Thyroid gland (tissue), 4 donors: ENCODE measurements around the gene METTL6. TPM values are rescaled to one million over a fixed set of nuclear protein-coding genes. Genes with fewer than 3 reads are reported as not detected.
"Not testable (repeated sequence)": the region's sequence is repeated elsewhere in the genome, so short reads cannot be mapped to it uniquely, and the experiment has no call there.

ENCODE experiments used
- DNase-seq, 2 donors: peaks; one replicate each; pipeline ENCODE4 v3.0.0-alpha.2; 2019
- H3K27ac ChIP-seq, 3 donors: fragments of 200-600 bp; sonication (generic); 1 replicate in 2 of 3; 2 replicates in 1 of 3; pipeline ENCODE4 v1.5.1; 2016 to 2019; ENCODE audit warnings: mild to moderate bottlenecking in 1 of 3, moderate library complexity in 1 of 3
- H3K27me3 ChIP-seq: fragments of 200-600 bp; sonication (generic); one replicate; pipeline ENCODE4 v1.5.1; 2019
- H3K36me3 ChIP-seq, 2 donors: fragments of 200-600 bp; sonication (generic); one replicate each; pipeline ENCODE4 v1.5.1; 2016 to 2019
- H3K4me1 ChIP-seq, 2 donors: fragments of 200-600 bp; sonication (generic); one replicate each; pipeline ENCODE4 v1.5.1; 2017 to 2019
- H3K4me3 ChIP-seq, 3 donors: fragments of 200-600 bp; sonication (generic); replicated peaks in 1 of 3; 1 replicate in 2 of 3; 2 replicates in 1 of 3; pipeline ENCODE4 v1.5.1; 2016; ENCODE audit warnings: mild to moderate bottlenecking in 1 of 3
- H3K9me3 ChIP-seq: fragments of 200-600 bp; sonication (generic); one replicate; pipeline ENCODE4 v1.5.1; 2017
- POLR2A ChIP-seq, 2 donors: fragments of 450-650 bp; IDR thresholded peaks; one replicate each; pipeline ENCODE4 v1.6.1; 2017; ENCODE audit warnings: antibody characterized with exemption in 2 of 2, mild to moderate bottlenecking in 2 of 2, moderate library complexity in 1 of 2
- WGBS, 2 donors: methylation state at CpG; one replicate each; pipeline ENCODE4 v1.1.5; 2017; 5-methylcytosine and 5-hydroxymethylcytosine counted together
- intact Hi-C: fragments of 100-400 bp; cut with DNase I; formaldehyde crosslinking; loops from one replicate; pipeline ENCODE4 v1.15.1; 2023
- total RNA-seq, 4 donors: library from RNA; depleted of rRNA; stranded (reverse); fragments of >200 nt; gene quantifications; one replicate each; pipeline ENCODE4 v1.2.3, GENCODE V29; 2016
- TF ChIP-seq, protein P1 (sequence below), 6 experiments: fragments of 200-600 bp in 3 of 6; fragments of 450-650 bp in 3 of 6; sonication (generic) in 3 of 6; IDR thresholded peaks; one replicate each; pipeline ENCODE4 v1.5.1; 2016 to 2019; ENCODE audit warnings: antibody characterized with exemption in 6 of 6, mild to moderate bottlenecking in 2 of 6, inconsistent platforms in 1 of 6, moderate library complexity in 1 of 6

Gene METTL6
- total RNA-seq, 4 donors from 2014 or later, result 20.2 to 20.8 (median 20.5) TPM

DNA sequence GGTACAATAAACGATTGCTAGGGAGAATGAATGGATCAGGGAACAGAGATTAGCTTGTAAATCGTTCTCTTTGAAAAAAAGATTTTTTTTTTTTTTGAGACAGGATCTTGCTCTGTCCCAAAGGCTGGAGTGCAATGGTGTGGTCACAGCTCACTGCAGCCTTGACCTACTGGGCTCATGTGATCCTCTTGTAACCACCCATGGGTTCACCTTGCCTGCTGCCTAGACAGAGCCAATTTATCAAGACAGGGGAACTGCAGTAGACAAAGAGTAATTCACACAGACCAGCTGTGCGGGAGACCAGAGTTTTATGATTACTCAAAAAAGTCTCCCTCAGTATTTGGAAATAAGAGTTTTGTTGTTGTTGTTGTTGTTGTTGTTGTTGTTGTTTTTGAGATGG lies 39.6 kb downstream of the METTL6 start:
- Histone ChIP-seq H3K9me3 (no peaks in the 10 kb centered on the region), H3K4me1 (peaks cover 10 to 28% of the 10 kb centered on the region in 2 donors), H3K36me3 (no peaks in the 10 kb centered on the region), H3K4me3 (no peak overlapping the region), H3K27ac (peak overlapping the region; percentile 67 to 75 (median 71)), H3K27me3 (no peaks in the 10 kb centered on the region)
- no peak for TF ChIP-seq POLR2A (IDR thresholded peaks at IDR 0.05)
- TF ChIP-seq, protein P1, sequence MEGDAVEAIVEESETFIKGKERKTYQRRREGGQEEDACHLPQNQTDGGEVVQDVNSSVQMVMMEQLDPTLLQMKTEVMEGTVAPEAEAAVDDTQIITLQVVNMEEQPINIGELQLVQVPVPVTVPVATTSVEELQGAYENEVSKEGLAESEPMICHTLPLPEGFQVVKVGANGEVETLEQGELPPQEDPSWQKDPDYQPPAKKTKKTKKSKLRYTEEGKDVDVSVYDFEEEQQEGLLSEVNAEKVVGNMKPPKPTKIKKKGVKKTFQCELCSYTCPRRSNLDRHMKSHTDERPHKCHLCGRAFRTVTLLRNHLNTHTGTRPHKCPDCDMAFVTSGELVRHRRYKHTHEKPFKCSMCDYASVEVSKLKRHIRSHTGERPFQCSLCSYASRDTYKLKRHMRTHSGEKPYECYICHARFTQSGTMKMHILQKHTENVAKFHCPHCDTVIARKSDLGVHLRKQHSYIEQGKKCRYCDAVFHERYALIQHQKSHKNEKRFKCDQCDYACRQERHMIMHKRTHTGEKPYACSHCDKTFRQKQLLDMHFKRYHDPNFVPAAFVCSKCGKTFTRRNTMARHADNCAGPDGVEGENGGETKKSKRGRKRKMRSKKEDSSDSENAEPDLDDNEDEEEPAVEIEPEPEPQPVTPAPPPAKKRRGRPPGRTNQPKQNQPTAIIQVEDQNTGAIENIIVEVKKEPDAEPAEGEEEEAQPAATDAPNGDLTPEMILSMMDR (IDR thresholded peaks at IDR 0.05), result no peak
- WGBS, 2 donors, result 36 to 41% methylated on average over 3 of the region's 3 CpGs
- DNase-seq, result peak; percentile 86 to 88
- intact Hi-C loops, result no loop called here

DNA sequence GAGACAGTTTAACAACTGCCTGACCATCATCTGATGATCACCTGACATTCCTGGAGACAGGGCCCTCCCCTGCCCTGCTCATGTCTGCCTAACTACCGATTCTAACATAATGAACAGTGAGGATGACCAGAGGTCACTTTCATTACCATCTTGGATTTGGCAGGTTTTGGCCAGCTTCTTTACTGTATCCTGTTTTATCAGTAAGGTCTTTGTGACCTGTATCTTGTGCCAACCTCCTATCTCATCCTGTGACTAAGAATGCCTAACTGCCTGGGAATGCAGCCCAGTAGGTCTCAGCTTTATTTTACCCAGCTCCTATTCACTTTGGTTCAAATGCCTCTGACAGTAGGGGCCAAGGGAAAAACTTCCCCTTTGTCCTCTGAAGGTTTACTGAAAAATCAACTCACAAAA lies 40.2 kb downstream of the METTL6 start:
- peaks cover 10 to 28% of the 10 kb centered on the region in 2 donors for H3K4me1 ChIP-seq
- TF ChIP-seq, protein P1 (IDR thresholded peaks at IDR 0.05), result no peak
- TF ChIP-seq POLR2A (IDR thresholded peaks at IDR 0.05), result no peak
- intact Hi-C loops, result no loop called here
- no peak overlapping the region for H3K4me3 ChIP-seq
- no peaks in the 10 kb centered on the region for H3K36me3 ChIP-seq
- peak in 1 of 2 donors; percentile 43 for DNase-seq
- H3K9me3 ChIP-seq, result no peaks in the 10 kb centered on the region
- H3K27ac ChIP-seq, result peak overlapping the region; percentile 67 to 75 (median 71)
- 50 to 71% methylated on average over 1 of the region's 1 CpG for WGBS, 2 donors
- no peaks in the 10 kb centered on the region for H3K27me3 ChIP-seq

DNA sequence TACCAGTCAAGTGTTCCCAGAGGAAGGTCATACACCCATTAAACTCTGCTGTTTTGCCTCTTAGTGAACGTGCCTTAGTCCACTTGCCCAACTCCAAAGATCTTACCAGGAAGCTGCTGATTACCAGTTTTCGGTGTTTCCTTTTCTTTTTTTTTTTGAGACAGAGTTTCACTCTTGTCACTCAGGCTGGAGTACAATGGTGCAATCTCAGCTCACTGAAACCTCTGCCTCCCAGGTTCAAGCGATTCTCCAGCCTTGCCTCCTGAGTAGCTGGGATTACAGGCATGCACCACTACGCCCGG lies 40.7 kb downstream of the METTL6 start:
- H3K27me3 ChIP-seq, DNase-seq, H3K9me3 ChIP-seq, H3K4me3 ChIP-seq, intact Hi-C loops, H3K36me3 ChIP-seq: not testable (repeated sequence)
- peak overlapping the region; percentile 6 to 75 (median 71) for H3K27ac ChIP-seq
- WGBS, 2 donors, result 76 to 93% methylated on average over 5 of the region's 5 CpGs
- peaks cover 10 to 28% of the 10 kb centered on the region in 2 donors for H3K4me1 ChIP-seq

DNA sequence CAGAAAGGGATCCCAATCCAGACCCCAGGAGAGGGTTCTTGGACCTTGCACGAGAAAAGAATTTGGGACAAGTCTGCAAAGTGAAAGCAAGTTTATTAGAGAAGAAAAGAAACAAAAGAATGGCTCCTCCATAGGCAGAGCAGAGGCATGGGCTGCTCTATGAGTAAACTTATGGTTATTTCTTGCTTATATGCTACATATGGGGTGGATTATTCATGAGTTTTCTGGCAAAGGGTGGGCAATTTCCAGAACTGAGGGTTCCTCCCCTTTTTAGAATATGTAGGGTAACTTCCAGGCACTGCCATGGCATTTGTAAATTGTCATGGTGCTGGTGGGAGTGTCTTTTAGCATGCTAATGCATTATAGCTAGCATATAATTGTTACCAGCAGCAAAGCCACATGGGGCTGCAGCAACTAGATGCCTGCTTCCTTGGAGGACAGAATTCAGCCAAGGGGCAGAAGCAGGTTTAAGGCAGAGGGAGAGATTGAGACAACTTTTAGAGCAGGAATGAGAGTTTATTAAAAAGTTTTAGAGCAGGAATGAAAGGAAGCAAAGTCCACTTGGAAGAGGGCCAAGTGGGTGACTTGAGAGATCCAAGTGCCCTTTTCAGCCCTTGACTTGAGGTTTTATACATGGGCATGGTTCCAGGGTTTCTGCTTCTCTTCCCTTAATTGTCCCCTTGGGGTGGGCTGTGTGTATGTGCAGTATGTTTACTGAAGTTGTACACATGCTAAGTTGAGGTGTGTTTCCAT lies 41.3 kb downstream of the METTL6 start:
- 73 to 91% methylated on average over 1 of the region's 1 CpG for WGBS, 2 donors
- Histone ChIP-seq H3K27me3 (no peaks in the 10 kb centered on the region), H3K9me3 (no peaks in the 10 kb centered on the region), H3K4me3 (no peak overlapping the region), H3K27ac (peak overlapping the region in 2 of 3 donors; percentile 6 to 71), H3K4me1 (peaks cover 10 to 28% of the 10 kb centered on the region in 2 donors), H3K36me3 (no peaks in the 10 kb centered on the region)
- TF ChIP-seq, protein P1 (IDR thresholded peaks at IDR 0.05), result no peak
- no peak for TF ChIP-seq POLR2A (IDR thresholded peaks at IDR 0.05)
- DNase-seq, result no peak
- intact Hi-C loops, result no loop called here

DNA sequence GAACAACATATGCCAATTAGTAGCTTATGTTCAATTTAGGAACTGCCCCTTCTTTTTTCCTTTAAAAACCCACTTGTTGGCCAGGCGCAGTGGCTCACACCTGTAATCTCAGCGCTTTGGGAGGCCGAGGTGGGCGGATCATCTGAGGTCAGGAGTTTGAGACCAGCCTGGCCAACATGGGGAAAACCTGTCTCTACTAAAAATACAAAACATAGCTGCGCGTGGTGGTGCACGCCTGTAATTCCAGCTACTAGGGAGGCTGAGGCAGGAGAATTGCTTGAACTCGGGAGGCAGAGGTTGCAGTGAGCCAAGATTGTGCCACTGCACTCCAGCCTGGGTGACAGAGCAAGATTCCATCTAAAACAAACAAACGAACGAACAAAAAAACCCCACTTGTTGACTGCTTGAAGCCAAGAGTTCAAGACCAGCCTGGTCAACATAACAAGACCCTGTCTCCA lies 42.1 kb downstream of the METTL6 start:
- H3K36me3 ChIP-seq, intact Hi-C loops, DNase-seq, H3K9me3 ChIP-seq, H3K4me3 ChIP-seq, H3K27me3 ChIP-seq, H3K27ac ChIP-seq: not testable (repeated sequence)
- H3K4me1 ChIP-seq, result peaks cover 10 to 21% of the 10 kb centered on the region in 2 donors
- WGBS, 2 donors, result 83 to 90% methylated on average over 10 of the region's 10 CpGs

DNA sequence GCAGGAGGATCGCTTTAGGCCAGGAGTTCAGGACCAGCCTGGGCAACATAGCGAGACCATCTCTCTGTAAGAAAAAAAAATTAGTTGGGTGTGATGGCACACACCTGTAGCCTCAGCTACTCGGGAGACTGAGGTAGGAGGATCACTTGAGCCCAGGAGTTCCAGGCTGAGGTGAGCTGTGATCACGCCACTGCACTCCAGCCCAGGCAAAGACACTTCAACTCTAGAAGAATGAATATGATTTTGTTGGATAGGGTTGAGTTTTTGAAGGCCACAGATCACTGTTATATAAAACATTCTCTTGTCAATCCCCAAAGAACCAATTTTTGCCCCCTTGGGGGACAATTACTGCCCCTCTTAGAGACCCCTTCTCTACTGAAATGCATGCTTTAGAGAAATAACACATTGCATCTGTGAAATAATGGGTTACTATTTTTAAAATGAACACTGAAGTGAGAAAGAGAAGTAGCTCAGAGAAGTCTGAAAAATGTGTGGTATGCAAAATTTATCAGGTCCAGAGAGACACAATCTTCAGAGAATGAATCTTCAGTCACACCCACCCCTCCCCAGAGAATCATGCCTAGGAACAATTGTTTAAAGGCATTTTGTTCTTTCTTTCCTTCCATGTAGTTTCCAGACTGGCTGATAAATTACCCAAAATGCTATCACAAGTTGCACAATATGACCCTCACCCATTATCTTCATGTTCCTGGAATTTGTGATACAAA lies 42.7 kb downstream of the METTL6 start:
- intact Hi-C loops, result loop anchor here (5.0 kb wide), 1 partner anchor 117 kb away; no protein-coding TSS in a partner anchor
- TF ChIP-seq, protein P1 (IDR thresholded peaks at IDR 0.05), result no peak
- TF ChIP-seq POLR2A (IDR thresholded peaks at IDR 0.05), result no peak
- Histone ChIP-seq H3K36me3 (no peaks in the 10 kb centered on the region), H3K4me1 (peaks cover 10 to 17% of the 10 kb centered on the region in 2 donors), H3K27ac (no peak overlapping the region), H3K9me3 (no peaks in the 10 kb centered on the region), H3K27me3 (no peaks in the 10 kb centered on the region), H3K4me3 (no peak overlapping the region)
- 77 to 82% methylated on average over 4 of the region's 4 CpGs for WGBS, 2 donors
- no peak for DNase-seq
